GM12891 (cell line): ENCODE results near the gene PARS2.
"Not testable (repeated sequence)": the region's sequence is repeated elsewhere in the genome, so short reads cannot be mapped to it uniquely, and the experiment has no call there.

Experiments
- DNase-seq: peaks from one replicate; pipeline ENCODE4 v3.0.0; 2011; ENCODE audit warnings: low spot score; ENCODE audit not compliant: insufficient read length
- FAIRE-seq: peaks from 2 replicates; lab custom pipeline; 2011; peaks lifted over from hg19 to GRCh38; lab: Jason Lieb, UNC
- PAX5 ChIP-seq: IDR thresholded peaks from 2 replicates; pipeline ENCODE4 v1.6.1; 2011; ENCODE audit warnings: low read length, moderate library complexity, mild to moderate bottlenecking; ENCODE audit not compliant: insufficient read depth, severe bottlenecking
- POLR2A ChIP-seq: IDR thresholded peaks from 2 replicates; pipeline ENCODE4 v1.6.1; 2011; ENCODE audit warnings: low read depth, low read length, control low read depth
- POLR2AphosphoS5 ChIP-seq: IDR thresholded peaks from 2 replicates; pipeline ENCODE4 v1.6.1; 2011; ENCODE audit warnings: low read depth, low read length, control low read depth
- POU2F2 ChIP-seq: IDR thresholded peaks from 2 replicates; pipeline ENCODE4 v1.6.1; 2011; ENCODE audit warnings: low read depth, mild to moderate bottlenecking, control low read depth, low read length, moderate library complexity
- SPI1 ChIP-seq: IDR thresholded peaks from 2 replicates; pipeline ENCODE4 v1.6.1; 2011; ENCODE audit warnings: low read depth, low read length, control low read depth
- TAF1 ChIP-seq: IDR thresholded peaks from 2 replicates; pipeline ENCODE4 v1.6.1; 2011; ENCODE audit warnings: low read depth, low read length, control low read depth

The PARS2 gene

GRCh38 chr1:54775828-54776721, 11.8 kb upstream of the PARS2 start:
- DNase-seq, FAIRE-seq: not testable (repeated sequence)
- peak; percentile 24; the same call in 1 of the 2 replicates for TF ChIP-seq SPI1

- DNase-seq (no peak), FAIRE-seq (no peak)
- TF ChIP-seq POLR2A, result no peak
Measured at GRCh38 chr1:54774820-54775498, 10.6 kb upstream of the PARS2 start.

- FAIRE-seq, result no peak
- DNase-seq, result no peak
- TF ChIP-seq POU2F2, result no peak
- no peak for TF ChIP-seq SPI1
- TF ChIP-seq POLR2AphosphoS5, result no peak
- no peak for TF ChIP-seq POLR2A
- TF ChIP-seq PAX5, result no peak
- TF ChIP-seq TAF1, result no peak
Measured at GRCh38 chr1:54772951-54773350, 8.6 kb upstream of the PARS2 start.

- DNase-seq, result no peak
- no peak for FAIRE-seq
- TF ChIP-seq PAX5, result no peak
- TF ChIP-seq POLR2A, result no peak
- no peak for TF ChIP-seq SPI1
- TF ChIP-seq POLR2AphosphoS5, result no peak
- no peak for TF ChIP-seq TAF1
- no peak for TF ChIP-seq POU2F2
Measured at GRCh38 chr1:54768093-54768492, 3.8 kb upstream of the PARS2 start.

- FAIRE-seq, result no peak
- DNase-seq, result no peak
- no peak for TF ChIP-seq POU2F2
- no peak for TF ChIP-seq PAX5
Measured at GRCh38 chr1:54767526-54767925, 3.2 kb upstream of the PARS2 start.

- DNase-seq (no peak), FAIRE-seq (no peak)
- TF ChIP-seq SPI1 (no peak), TAF1 (no peak)
Measured at GRCh38 chr1:54766726-54767125, 2.4 kb upstream of the PARS2 start.

GRCh38 chr1:54764922-54765561, 719 bp upstream of the PARS2 start:
- FAIRE-seq (no peak), DNase-seq (no peak)
- TF ChIP-seq PAX5 (no peak), SPI1 (no peak), TAF1 (no peak), POLR2AphosphoS5 (no peak), POLR2A (no peak), POU2F2 (no peak)

GRCh38 chr1:54763816-54764132, 549 bp downstream of the PARS2 start:
- peak; percentile 35 for FAIRE-seq
- no peak for TF ChIP-seq POLR2A

GRCh38 chr1:54758678-54759348, 5.5 kb downstream of the PARS2 start:
- DNase-seq (no peak), FAIRE-seq (no peak)
- TF ChIP-seq POU2F2 (no peak), POLR2A (no peak), SPI1 (no peak), TAF1 (no peak)

More at GRCh38 chr1:54763816-54764132, 549 bp downstream of the PARS2 start:
- no peak for DNase-seq

- FAIRE-seq (no peak), DNase-seq (no peak)
- TF ChIP-seq POLR2A (no peak), POLR2AphosphoS5 (no peak)
Measured at GRCh38 chr1:54757833-54758232, 6.5 kb downstream of the PARS2 start.
